Measurements from ENCODE around the gene RPAP3.
"Not testable (repeated sequence)": the region's sequence is repeated elsewhere in the genome, so short reads cannot be mapped to it uniquely, and the experiment has no call there.

The RPAP3 gene

DNA sequence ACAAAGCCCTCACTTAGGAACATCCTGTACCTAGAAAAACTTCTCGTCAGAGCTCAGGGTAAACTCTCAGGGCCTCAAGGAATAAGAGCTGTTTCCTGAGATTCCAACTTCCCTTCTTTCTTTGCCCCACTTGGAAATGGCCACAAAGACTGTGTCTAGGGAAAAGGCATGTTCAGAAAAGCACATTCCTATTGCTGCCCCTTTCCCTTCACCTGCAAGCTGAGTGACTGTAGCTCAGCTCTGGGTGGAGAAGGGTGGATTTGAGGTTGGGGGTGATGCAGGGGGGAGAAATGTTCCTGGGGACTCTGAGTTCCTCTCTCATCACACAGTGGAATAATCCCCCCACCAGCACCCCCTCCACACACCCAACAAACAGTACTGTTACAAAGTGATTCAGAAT, 12.7 kb upstream of the RPAP3 start:
- no peak for DNase-seq

- peak; percentile 89 for DNase-seq
Measured at GRCh38 chr12:47717443-47718193, 11.8 kb upstream of the RPAP3 start.

DNA sequence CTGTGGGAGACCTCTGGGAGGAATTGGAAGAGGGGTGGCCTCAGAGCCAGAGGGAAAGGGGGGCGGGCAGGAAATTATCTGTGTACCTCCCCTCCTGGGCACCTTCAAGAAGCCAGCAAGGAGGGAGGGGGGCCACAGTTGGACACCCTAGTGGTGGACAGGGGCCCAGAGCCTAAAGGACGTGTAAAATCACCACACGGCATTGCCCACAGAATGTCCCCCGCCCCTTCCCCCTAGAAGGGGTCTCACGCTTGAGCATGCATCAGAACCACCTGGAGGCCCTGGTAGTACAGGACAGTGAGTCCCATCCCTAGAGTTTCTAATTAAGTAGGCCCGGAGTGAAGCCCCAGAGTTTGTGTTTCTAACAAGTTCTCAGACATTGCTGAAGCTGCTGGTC, 11.2 kb upstream of the RPAP3 start:
- no peak for DNase-seq

DNA sequence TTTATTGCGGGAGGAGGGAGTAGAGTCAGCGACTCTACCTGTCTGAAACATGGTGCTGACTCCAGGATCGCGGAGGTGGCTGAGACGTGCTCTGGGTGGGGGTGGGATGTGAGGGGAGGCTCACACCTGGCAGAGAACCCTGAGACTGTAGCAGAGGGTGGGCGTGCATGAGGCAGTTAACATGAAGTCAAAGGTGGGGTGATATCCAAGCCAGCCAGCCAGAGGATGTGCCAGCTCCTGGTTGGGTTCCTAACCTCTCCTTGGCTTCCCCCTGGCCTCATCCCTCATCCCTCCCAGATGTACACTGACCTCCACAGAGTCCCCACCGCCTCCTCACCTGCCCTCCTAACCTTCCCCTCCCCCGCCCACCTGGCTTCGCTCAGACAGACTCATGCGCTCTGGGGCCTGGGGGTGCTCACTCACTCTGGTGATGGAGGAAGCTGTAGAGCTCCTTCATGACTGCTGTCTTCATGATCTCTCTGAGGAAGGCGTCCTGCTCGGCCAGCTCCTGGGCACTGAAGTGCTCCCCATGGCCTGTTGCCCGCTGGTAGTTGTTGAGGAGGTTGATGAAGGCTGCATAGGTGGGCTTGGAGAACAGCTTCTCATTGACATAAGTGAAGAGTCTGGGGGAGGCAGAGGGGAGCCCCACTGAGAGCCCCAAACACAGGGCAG, 10.2 kb upstream of the RPAP3 start:
- DNase-seq = no peak

DNA sequence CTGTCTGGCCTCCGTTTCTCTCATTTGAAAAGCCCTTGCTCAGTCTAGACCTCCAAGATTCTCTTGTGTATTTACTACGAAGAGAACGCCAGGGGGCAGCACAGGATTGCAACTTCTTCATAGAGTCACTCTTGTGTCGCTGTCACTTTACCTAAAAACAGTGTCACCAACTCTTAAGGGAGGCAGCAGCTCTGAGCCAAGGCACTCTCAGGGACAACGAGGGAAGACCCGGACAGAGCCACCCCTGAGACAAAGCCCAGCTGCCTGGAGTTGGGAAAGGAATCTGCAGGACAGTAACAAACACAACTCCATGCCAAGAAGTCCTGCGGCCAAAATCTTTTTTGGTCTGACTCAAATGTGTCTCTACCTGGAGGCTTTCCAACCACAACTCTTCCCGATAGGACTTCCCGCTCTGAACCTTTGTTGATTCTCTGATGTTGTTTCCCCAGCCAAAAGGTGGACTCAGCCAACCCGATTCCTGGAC, 9.6 kb upstream of the RPAP3 start:
- DNase-seq = peak; percentile 94

DNA sequence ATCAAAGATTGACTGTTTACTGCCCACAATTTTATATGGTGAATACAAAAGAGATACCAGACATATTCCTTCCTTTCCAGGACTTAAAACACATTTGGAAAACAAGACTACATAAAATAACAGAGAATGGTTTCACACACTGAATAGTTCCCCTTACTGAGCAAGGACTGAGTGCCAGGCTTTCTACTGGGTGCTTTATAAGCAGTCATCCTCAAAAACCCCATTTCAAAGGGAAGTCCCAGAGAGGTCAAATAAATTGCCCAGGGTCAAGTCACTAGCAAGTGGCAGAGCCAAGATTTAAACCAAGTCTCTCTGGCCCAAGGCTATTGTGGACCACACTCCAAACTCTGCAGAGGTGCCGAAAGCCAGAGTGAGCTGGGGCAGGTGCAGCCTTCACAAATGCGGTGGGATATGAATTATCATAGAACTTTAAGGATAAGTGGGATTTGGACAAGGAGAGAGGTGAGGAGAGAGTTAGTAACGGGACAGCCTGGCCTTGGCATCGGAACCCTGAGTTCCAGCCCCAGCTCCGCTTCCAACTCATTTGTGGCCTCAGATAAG, 9.1 kb upstream of the RPAP3 start:
- no peak for DNase-seq

DNA sequence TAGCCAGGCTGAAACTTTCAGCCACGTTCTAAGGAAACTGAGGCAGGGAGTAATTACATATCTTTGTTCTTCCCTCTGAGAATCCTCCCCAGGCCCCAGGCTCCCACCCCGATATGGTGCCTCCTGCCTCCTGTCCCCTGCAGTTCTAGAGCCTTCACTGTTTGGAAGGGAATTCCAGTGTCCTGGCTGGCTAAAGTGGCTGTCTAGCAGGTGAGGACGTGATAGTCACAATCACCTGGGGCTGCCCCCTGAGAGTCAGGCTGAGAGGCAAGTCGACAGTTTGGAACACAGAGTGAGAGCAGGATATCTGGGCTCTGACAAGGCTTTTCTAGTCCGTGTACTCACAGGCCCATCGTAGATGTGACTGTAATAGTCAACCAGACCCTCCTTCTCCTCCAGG, 6.3 kb upstream of the RPAP3 start:
- no peak for DNase-seq

DNA sequence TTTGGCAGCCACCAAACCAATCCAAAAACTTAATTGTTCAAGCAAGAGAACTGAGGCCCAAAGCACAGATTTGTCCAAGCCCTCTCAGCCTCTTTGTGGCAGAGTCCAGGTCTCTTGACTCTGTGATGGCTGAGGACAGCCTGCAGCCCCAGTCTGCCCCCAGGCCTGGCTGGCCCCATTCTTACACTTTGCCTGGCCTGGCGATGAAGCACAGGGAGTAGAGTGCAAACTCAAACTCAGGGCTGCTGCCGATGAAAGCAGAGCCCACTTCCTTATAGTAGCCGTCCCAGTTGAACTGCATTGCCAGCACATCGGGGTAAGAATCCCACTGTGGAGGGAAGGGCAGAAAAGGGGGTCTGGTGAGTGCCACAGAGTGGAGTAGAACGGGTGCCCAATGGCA, 5.6 kb upstream of the RPAP3 start:
- no peak for DNase-seq

DNA sequence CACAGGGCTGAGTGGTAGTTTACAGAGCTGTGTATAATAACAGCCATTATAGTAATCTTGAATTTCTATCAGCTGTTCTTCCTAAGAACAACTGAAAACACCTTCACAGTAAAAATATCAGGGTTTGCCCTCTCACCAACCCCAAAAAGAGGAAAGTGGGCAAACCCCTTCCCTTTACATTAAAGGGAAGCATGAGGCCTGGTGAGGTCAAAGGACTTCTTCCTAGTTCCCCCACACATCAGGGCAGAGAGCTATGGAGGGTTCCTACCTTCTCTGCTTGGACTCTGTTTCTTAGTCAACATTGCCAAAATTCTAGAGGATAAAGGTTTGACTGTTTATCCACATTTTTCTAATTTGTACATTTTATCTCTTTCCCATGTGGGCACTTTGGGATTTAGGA, 4.4 kb upstream of the RPAP3 start:
- DNase-seq = no peak

DNA sequence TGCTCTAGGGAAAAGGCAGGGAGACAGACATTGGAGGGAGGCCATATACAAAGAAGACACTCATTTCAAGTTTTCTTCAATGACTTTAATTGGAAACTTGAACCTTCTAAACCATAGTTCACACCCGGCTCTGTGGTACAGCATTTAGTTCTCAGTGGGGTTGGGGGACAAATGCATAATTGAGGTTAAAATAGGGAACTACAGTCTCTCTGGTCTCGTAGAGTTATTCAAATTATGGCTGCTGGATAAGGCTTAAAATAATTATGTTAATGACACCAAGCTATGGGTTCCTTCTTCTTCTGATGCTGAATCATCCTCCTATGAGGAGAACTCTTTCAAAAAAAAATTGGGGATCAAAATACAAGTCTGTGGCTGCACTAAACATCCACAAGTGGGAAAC, 3.8 kb upstream of the RPAP3 start:
- DNase-seq = no peak

- no peak for DNase-seq
Measured at GRCh38 chr12:47709237-47709636, 3.4 kb upstream of the RPAP3 start.

DNA sequence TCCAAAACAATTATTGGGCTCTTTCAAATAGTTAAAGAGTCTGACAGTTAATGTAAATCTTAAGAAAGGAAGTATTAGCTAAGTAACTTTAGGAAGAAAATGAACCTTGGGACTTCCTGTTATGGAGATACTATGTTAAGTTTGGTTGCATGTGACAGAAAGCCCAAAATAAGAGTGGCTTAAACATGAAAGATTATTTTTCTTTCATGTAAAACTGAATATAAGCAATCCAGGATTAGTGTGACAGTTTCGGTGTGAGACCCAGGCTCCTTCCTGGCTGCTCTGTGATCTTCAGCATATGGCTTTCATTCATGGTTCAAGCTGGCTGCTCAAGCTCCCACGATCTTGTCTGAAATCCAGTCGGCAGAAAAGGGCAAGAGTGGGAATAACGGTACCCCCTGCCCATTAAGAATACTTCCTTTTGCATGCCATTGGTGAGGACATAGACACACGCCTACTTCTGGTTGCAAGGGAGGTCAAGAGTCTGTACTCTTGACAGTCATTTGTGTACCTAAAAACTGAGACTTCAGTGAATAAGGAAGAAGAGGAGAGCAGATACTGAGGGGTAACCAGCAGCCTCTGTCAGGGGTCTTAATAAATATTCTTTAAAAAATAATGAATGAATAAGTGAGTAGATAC, 2.2 kb upstream of the RPAP3 start:
- DNase-seq = no peak

- no peak for DNase-seq
Measured at GRCh38 chr12:47707355-47707754, 1.5 kb upstream of the RPAP3 start.

DNA sequence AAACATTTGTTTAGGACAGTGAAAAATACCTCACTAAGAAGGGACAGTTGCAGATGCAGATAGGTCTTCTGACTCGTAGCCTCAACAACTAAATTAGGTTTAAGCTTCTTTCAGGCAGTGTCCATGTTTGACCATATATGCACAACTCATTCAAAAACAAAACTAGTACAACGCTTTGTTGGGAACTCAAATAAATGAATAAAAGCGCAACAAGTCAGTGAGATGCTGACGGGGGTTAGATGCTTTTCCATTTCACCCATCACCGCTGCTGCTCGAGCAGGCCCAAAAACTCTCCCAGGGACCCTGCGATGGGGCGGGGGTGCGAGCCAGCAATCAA, 633 bp downstream of the RPAP3 start:
- DNase-seq = no peak

GRCh38 chr12:47704719-47705118, 1.1 kb downstream of the RPAP3 start:
- no peak for DNase-seq

DNA sequence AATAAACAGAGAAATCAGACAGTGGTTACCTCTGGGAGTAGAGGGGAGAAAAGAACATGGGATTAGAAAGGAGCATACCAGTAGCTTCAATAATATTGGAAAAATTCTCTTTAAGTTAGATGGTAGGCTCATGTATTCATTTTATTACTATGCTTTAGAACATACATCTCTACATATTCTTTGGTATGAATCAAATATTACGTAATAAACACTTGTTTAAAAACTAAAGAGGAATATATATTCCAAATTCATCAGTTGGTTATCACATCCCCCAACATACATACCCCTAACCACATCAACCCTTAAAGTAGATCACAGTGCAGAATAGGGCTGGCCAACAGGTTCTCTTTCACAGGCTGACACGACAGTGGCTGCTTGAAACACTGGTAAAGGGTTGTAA, 5.6 kb downstream of the RPAP3 start:
- no peak for DNase-seq

DNA sequence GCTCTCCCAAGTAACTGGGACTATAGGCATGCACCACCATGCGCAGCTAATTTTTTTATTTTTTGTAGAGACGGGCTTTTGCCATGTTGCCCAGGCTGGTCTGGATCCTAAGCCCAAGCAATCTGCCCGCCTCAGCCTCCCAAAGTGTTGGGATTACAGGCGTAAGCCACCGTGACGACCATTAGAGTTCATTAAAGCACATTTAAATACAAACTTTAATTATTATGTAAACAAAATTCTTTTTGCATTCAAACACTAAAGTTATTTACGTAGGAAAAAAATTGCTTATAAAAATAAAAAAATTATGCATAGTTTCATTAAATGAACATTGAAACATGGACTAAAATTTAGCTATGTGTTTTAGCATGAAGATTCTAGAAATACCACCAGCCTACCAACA, 7.2 kb downstream of the RPAP3 start:
- no peak for DNase-seq

DNA sequence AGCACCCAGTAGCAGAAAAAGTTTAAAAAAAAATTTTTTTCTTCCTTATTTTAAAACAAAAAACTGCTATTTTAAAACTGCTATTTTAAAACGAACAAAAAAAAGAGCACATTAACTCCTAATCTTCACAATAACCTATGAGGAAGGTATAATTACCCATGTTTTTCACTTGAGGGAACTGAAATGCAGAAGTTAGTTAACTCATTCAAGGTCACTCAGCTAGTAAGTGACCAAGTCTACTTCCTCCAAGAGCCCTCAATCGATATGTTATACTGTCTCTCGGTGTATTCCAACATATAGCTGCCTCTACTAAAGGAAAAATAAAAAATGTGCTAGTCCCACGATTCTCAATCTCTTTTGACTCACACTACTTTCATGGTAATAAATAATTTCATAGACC, 7.8 kb downstream of the RPAP3 start:
- DNase-seq = no peak

DNA sequence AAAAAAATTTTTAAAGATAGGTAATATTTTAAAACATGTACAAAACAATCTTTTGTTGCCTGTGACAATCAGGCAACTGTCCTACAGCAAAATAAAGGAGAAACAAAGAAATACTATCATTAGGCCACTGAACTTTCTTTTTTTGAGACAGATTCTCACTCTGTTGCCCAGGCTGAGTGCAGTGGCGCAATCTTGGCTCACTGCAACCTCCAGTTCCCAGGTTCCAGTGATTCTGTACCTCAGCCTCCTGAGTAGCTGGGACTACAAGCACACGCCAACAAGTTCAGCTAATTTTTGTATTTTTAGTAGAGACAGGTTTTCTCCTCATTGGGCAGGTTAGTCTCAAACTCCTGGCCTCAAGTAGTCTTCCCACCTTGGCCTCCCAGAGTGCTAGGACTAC, 16.6 kb downstream of the RPAP3 start:
- DNase-seq = no peak

- DNase-seq = no peak
Measured at GRCh38 chr12:47687636-47688035, 18.2 kb downstream of the RPAP3 start.

GRCh38 chr12:47686645-47687240, 19.1 kb downstream of the RPAP3 start:
- peak; percentile 49 for DNase-seq

- no peak for DNase-seq
Measured at GRCh38 chr12:47679785-47680184, 26.0 kb downstream of the RPAP3 start.

GRCh38 chr12:47672068-47672467, 33.8 kb downstream of the RPAP3 start:
- DNase-seq = no peak

DNA sequence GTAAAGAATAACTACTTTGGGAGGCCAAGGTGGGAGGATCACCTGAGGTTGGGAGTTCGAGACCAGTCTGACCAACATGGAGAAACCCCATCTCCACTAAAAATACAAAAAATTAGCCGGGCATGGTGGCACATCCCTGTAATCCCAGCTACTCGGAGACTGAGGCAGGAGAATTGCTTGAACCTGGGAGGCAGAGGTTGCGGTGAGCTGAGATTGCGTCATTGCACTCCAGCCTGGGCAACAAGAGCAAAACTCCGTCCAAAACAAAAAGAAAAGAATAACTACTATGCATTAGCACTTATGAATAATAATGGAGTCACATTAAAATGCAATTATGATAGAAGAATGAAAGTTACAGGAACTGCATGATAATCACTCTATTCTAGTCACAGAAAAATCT, 37.9 kb downstream of the RPAP3 start:
- DNase-seq = not testable (repeated sequence)
